Endothelial cell (in vitro differentiated cells): Measurements from ENCODE around the gene RNF115. TPM values are rescaled to one million over a fixed set of nuclear protein-coding genes. Genes with fewer than 3 reads are reported as not detected.
A peak's percentile ranks its signal among the peaks of the same experiment; 100 is the strongest.
"Not testable (repeated sequence)": the region's sequence is repeated elsewhere in the genome, so short reads cannot be mapped to it uniquely, and the experiment has no call there.

ENCODE experiments used
- DNase-seq: peaks from one replicate; pipeline ENCODE4 v3.0.0; 2021; ENCODE audit warnings: low spot score
- H3K27ac Mint-ChIP-seq: one replicate; pipeline ENCODE4 v1.8.0; 2021; ENCODE audit warnings: mixed read lengths, inconsistent platforms; ENCODE audit not compliant: unreplicated experiment
- H3K27me3 Mint-ChIP-seq: one replicate; pipeline ENCODE4 v1.8.0; 2021; ENCODE audit warnings: mild to moderate bottlenecking, moderate library complexity, mixed read lengths, inconsistent platforms; ENCODE audit not compliant: unreplicated experiment
- H3K36me3 Mint-ChIP-seq: one replicate; pipeline ENCODE4 v1.8.0; 2021; ENCODE audit warnings: mild to moderate bottlenecking, low read depth, mixed read lengths, inconsistent platforms; ENCODE audit not compliant: unreplicated experiment
- H3K4me1 Mint-ChIP-seq: one replicate; pipeline ENCODE4 v1.8.0; 2021; ENCODE audit warnings: mild to moderate bottlenecking, mixed read lengths, inconsistent platforms; ENCODE audit not compliant: unreplicated experiment
- H3K4me3 Mint-ChIP-seq: one replicate; pipeline ENCODE4 v1.8.0; 2021; ENCODE audit warnings: mild to moderate bottlenecking, mixed read lengths, inconsistent platforms; ENCODE audit not compliant: unreplicated experiment
- H3K9me3 Mint-ChIP-seq: one replicate; pipeline ENCODE4 v1.8.0; 2021; ENCODE audit warnings: mixed read lengths, inconsistent platforms; ENCODE audit not compliant: unreplicated experiment
- total RNA-seq: library from RNA; stranded (reverse); fragmentation: NEBNext Ultra II Directional; extraction: Animal tissue kit (Norgen Biotek cat#: 25700); gene quantifications from one replicate; pipeline ENCODE4 v1.2.1, GENCODE V29; 2021; ENCODE audit not compliant: unreplicated experiment
- TF ChIP-seq, protein P1 (sequence below): fragments of 200-600 bp; sonication (generic); IDR thresholded peaks from one replicate; pipeline ENCODE4 v1.5.0; 2021; ENCODE audit warnings: antibody characterized with exemption; ENCODE audit not compliant: unreplicated experiment

The RNF115 gene
- total RNA-seq, 1 donor from 2014 or later, result 13.1 TPM

DNA sequence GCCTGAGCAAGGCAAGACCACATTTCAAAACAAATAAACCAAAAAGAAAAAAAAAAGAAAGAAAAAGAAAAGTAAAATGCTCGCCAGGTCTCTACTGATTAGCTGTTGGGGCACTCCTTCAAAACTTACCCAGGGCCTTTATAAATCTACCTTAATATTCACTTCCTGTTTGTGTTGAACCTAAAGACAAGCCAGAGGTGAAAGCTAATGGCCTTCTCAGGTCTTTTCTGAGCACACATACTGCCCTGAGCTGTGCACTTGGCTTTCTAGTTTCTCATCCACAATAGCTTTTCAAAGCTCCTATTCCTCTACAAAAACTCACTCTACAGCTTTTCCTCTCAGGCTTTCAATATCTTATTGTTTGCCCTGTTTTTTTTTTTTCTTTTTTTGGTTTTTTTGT is 50.5 kb downstream of the RNF115 start:
- H3K27ac Mint-ChIP-seq, result no peak overlapping the region
- H3K9me3 Mint-ChIP-seq, result no peaks in the 10 kb centered on the region
- TF ChIP-seq, protein P1, sequence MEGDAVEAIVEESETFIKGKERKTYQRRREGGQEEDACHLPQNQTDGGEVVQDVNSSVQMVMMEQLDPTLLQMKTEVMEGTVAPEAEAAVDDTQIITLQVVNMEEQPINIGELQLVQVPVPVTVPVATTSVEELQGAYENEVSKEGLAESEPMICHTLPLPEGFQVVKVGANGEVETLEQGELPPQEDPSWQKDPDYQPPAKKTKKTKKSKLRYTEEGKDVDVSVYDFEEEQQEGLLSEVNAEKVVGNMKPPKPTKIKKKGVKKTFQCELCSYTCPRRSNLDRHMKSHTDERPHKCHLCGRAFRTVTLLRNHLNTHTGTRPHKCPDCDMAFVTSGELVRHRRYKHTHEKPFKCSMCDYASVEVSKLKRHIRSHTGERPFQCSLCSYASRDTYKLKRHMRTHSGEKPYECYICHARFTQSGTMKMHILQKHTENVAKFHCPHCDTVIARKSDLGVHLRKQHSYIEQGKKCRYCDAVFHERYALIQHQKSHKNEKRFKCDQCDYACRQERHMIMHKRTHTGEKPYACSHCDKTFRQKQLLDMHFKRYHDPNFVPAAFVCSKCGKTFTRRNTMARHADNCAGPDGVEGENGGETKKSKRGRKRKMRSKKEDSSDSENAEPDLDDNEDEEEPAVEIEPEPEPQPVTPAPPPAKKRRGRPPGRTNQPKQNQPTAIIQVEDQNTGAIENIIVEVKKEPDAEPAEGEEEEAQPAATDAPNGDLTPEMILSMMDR, result no peak
- peaks cover 7% of the 10 kb centered on the region for H3K4me1 Mint-ChIP-seq
- DNase-seq, result no peak
- H3K27me3 Mint-ChIP-seq, result no peaks in the 10 kb centered on the region
- no peak overlapping the region for H3K4me3 Mint-ChIP-seq
- peaks cover 10% of the 10 kb centered on the region for H3K36me3 Mint-ChIP-seq

DNA sequence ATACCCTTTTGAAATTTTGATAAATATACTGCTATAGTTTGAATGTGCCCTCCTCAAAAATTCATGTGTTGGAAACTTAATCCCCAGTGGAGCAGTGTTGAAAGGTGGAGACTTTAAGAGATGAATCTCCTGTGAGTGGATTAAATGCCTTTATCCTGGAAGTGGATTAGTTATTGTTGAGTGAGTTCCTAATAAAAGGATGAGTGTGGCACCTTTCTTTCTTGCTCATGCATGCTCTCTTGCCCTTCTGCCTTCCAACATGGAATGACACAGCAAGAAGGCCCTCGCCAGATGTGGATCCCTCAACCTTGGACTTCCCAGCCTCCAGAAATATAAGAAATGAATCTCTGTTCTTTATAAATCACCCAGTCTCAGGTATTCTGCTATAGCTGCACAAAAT is 52.8 kb downstream of the RNF115 start:
- TF ChIP-seq, protein P1, result no peak
- no peaks in the 10 kb centered on the region for H3K9me3 Mint-ChIP-seq
- H3K4me1 Mint-ChIP-seq, result peaks cover 7% of the 10 kb centered on the region
- no peak overlapping the region for H3K27ac Mint-ChIP-seq
- H3K4me3 Mint-ChIP-seq, result no peak overlapping the region
- no peaks in the 10 kb centered on the region for H3K27me3 Mint-ChIP-seq
- DNase-seq, result no peak
- H3K36me3 Mint-ChIP-seq, result peaks cover 15% of the 10 kb centered on the region

DNA sequence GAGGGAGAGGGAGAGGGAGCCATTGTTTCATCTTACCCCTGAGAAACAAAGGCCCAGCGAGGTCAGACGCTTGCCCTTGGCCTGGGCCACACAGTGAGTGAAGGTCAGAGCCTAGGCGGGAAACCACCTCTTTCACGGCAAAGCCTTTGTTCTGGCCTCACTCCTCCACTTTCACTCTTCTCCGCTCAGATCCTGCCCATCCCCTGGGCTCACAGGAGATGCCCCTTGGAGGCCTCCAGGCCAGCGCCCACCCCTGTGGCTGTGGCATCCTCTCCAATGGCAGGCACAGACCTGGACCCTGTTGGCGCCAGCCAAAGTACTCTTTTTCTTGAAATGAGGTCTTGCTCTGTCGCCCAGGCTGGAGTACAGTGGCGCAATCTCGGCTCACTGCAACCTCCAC is 55.9 kb downstream of the RNF115 start:
- not testable (repeated sequence) for H3K27ac Mint-ChIP-seq, DNase-seq
- H3K36me3 Mint-ChIP-seq, result peaks cover 26% of the 10 kb centered on the region

DNA sequence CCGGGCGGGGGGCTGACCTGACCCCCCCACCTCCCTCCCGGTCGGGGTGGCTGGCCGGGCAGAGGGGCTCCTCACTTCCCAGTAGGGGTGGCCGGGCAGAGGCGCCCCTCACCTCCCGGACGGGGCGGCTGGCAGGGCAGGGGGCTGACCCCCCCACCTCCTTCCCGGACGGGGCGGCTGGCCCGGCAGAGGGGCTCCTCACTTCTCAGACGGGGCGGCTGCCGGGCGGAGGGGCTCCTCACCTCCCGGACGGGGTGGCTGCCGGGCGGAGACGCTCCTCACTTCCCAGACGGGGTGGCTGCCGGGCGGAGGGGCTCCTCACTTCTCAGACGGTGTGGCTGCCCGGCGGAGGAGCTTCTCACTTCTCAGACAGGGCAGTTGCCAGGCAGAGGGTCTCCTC is 57.0 kb downstream of the RNF115 start:
- H3K27me3 Mint-ChIP-seq, H3K4me1 Mint-ChIP-seq, DNase-seq, H3K9me3 Mint-ChIP-seq, H3K4me3 Mint-ChIP-seq, H3K27ac Mint-ChIP-seq: not testable (repeated sequence)
- peaks cover 34% of the 10 kb centered on the region for H3K36me3 Mint-ChIP-seq

More for the DNA sequence above, 55.9 kb downstream of the RNF115 start:
- H3K4me1 Mint-ChIP-seq, H3K9me3 Mint-ChIP-seq, H3K27me3 Mint-ChIP-seq, H3K4me3 Mint-ChIP-seq: not testable (repeated sequence)

DNA sequence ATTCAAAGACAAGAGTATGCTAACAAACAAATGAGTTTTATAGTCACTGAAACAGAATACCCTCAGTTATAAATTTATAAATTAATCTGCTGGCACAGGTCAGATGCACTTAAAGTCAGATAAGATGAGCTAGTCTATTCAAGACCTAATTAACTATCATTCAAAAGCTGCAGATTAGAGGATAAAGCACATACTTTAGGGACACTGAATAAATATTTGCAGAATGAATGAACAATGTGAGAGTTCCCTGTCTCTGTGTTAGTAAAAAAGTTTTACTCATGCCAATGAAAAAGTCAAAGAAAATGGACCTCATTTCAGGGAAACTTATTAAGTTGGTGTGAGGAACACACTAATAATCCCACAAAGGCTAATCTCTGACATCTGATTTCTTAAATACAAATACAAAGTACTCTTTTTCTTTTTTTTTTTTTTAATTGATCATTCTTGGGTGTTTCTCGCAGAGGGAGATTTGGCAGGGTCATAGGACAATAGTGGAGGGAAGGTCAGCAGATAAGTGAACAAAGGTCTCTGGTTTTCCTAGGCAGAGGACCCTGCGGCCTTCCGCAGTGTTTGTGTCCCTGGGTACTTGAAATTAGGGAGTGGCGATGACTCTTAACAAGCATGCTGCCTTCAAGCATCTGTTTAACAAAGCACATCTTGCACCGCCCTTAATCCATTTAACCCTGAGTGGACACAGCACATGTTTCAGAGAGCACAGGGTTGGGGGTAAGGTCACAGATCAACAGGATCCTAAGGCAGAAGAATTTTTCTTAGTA is 58.1 kb downstream of the RNF115 start:
- H3K4me3 Mint-ChIP-seq, H3K27me3 Mint-ChIP-seq, DNase-seq, H3K9me3 Mint-ChIP-seq, H3K27ac Mint-ChIP-seq, H3K4me1 Mint-ChIP-seq: not testable (repeated sequence)
- peaks cover 42% of the 10 kb centered on the region for H3K36me3 Mint-ChIP-seq

DNA sequence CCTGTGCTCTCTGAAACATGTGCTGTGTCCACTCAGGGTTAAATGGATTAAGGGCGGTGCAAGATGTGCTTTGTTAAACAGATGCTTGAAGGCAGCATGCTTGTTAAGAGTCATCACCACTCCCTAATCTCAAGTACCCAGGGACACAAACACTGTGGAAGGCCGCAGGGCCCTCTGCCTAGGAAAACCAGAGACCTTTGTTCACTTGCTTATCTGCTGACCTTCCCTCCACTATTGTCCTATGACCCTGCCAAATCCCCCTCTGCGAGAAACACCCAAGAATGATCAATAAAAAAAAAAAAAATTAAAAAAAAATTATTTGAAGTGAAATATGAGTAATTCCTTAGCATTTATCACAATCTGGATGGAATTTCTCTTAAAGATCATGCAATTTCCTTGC is 58.8 kb downstream of the RNF115 start:
- H3K4me3 Mint-ChIP-seq, H3K4me1 Mint-ChIP-seq, H3K27me3 Mint-ChIP-seq, DNase-seq, H3K27ac Mint-ChIP-seq: not testable (repeated sequence)
- Mint-ChIP-seq H3K9me3 (peaks cover 11% of the 10 kb centered on the region), H3K36me3 (peaks cover 46% of the 10 kb centered on the region)

DNA sequence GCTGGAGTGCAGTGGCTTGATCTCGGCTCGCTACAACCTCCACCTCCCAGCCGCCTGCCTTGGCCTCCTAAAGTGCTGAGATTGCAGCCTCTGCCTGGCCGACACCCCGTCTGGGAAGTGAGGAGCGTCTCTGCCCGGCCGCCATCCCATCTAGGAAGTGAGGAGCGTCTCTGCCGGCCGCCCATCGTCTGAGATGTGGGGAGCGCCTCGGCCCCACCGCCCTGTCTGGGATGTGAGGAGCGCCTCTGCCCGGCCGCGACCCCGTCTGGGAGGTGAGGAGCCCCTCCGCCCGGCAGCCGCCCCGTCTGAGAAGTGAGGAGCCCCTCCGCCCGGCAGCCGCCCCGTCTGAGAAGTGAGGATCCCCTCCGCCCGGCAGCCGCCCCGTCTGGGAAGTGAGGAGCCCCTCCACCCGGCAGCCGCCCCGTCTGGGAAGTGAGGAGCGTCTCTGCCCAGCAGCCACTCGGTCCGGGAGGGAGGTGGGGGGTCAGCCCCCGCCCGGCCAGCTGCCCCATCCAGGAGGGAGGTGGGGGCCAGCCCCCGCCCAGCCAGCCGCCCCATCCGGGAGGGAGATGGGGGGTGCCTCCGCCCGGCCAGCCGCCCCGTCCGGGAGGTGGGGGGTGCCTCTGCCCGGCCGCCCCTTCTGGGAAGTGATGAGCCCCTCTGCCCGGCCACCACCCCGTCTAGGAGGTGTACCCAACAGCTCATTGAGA is 59.5 kb downstream of the RNF115 start:
- H3K27ac Mint-ChIP-seq, H3K27me3 Mint-ChIP-seq, DNase-seq, H3K4me3 Mint-ChIP-seq, H3K4me1 Mint-ChIP-seq: not testable (repeated sequence)
- H3K36me3 Mint-ChIP-seq, result peaks cover 45% of the 10 kb centered on the region
- H3K9me3 Mint-ChIP-seq, result peaks cover 11% of the 10 kb centered on the region

DNA sequence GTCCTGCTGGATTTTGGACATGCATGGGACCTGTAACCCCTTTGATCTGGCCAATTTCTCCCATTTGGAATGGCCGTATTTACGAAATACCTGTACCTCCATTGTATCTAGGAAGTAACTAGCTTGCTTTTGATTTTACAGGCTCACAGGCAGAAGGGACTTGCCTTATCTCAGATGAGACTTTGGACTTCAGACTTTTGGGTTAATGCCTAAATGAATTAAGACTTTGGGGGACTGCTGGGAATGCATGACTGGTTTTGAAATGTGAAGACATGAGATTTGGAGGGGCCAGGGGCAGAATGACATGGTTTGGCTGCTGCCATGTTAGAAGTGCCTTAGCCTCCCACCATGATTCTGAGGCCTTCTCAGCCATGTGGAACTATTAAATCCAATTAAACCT is 61.9 kb downstream of the RNF115 start:
- Mint-ChIP-seq H3K9me3 (peaks cover 11% of the 10 kb centered on the region), H3K36me3 (peaks cover 49% of the 10 kb centered on the region), H3K4me3 (peak overlapping the region; percentile 68)
- not testable (repeated sequence) for H3K4me1 Mint-ChIP-seq, H3K27me3 Mint-ChIP-seq, H3K27ac Mint-ChIP-seq, DNase-seq

DNA sequence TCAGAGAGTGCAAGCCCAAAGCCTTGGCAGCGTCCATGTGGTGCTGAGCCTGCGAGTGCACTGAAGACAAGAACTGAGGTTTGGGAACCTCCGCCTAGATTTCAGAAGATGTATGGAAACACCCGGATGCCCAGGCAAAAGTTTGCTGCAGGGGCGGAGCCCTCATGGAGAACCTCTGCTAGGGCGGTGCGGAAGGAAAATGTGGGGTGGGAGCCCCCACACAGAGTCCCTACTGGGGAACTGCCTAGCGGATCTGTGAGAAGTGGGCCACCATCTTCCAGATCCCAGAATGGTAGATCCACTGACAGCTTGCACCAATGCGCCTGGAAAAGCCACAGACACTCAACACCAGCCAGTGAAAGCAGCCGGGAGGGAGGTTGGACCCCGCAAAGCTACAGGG is 62.4 kb downstream of the RNF115 start:
- peaks cover 11% of the 10 kb centered on the region for H3K9me3 Mint-ChIP-seq
- H3K4me3 Mint-ChIP-seq, H3K27me3 Mint-ChIP-seq, H3K4me1 Mint-ChIP-seq, H3K27ac Mint-ChIP-seq, DNase-seq: not testable (repeated sequence)
- H3K36me3 Mint-ChIP-seq, result peaks cover 50% of the 10 kb centered on the region

DNA sequence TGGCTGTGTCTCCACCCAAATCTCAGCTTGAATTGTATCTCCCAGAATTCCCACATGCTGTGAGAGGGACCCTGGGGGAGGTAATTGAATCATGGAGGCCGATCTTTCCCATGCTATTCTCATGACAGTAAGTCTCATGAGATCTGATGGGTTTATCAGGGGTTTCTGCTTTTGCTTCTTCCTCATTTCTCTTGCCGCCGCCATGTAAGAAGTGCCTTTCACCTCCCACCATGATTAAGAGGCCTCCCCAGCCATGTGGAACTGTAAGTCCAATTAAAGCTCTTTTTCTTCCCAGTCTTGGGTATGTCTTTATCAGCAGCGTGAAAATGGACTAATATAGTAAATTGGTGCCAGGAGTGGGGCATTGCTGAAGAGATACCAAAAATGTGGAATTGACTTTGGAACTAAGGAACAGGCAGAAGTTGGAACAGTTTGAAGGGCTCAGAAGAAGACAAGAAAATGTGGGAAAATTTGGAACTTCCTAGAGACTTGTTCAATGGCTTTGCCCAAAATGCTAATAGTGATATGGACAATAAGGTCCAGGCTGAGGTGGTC is 63.4 kb downstream of the RNF115 start:
- not testable (repeated sequence) for H3K27me3 Mint-ChIP-seq, H3K4me1 Mint-ChIP-seq, H3K27ac Mint-ChIP-seq, DNase-seq
- peaks cover 43% of the 10 kb centered on the region for H3K36me3 Mint-ChIP-seq
- H3K4me3 Mint-ChIP-seq, result peak overlapping the region; percentile 85
- peaks cover 11% of the 10 kb centered on the region for H3K9me3 Mint-ChIP-seq
